ENCODE measurements around the gene PHF10. TPM values are rescaled to one million over a fixed set of nuclear protein-coding genes. Genes with fewer than 3 reads are reported as not detected.

Gene PHF10
- polyA plus RNA-seq, 1 of the 3 experiments (the other 2 are of a cell fraction), result 23.5 TPM

DNA sequence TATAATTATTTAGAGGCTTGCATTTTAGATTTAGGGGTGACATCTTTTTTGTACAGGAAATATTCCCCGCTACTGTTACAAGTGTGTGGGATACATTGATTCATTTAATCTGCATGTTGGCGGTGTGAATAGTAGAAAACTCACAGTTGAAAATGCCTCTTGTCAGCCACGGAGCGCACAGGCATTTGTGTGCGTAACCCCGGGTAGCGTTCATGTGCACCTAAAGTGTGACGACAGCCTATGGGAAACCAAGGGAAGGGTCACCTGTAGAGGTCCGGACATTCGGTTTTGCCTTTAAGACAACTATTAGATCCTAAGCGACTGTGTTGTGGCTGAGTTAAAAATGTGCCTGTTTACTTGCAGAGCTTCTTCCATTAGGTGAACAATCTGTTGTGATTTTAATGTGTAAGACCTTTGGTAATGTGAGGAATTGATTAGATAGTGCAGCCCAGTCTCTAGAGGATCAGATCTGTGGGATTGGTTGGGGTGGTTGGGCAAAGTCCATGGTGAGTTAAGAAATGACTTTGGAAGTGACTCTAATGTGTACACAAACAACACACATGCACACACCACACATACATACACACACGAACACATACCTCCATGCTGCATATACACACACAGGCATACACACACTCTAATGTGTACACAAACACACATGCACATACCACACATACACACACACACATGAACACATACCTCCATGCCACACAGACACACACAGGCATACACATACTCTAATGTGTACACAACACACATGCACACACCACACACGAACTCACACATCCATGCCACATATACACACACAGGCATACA lies 42.8 kb upstream of the PHF10 start:
- Histone ChIP-seq H3K27ac (ENCODE audit: low read depth in 2 of 2, low read length in 1 of 2) (no peak overlapping the region), H4K20me1 (ENCODE audit: insufficient read depth) (no peaks in the 10 kb centered on the region), H3F3A (replicated peaks; ENCODE audit: insufficient read depth) (no peaks in the 10 kb centered on the region), H3K79me2 (ENCODE audit: insufficient read depth) (no peaks in the 10 kb centered on the region), H3K4me2 (no peak overlapping the region), H3K36me3 (replicated peaks in 1 of 2; ENCODE audit: control insufficient read depth in 1 of 2, insufficient read depth in 2 of 2, low read length in 1 of 2) (peaks cover 44 to 57% of the 10 kb centered on the region in 2 experiments), H3K9me3 (no peaks in the 10 kb centered on the region), H3K9ac (no peak overlapping the region), H3K9me2 (no peaks in the 10 kb centered on the region), H3K27me3 (ENCODE audit: insufficient read depth) (no peaks in the 10 kb centered on the region), H2AFZ (ENCODE audit: low read depth) (no peak overlapping the region), H3K4me1 (ENCODE audit: control insufficient read depth in 1 of 2, insufficient read depth in 2 of 2, low read depth in 1 of 2, low read length in 1 of 2) (no peaks in the 10 kb centered on the region), H3K4me3 (ENCODE audit: low read depth in 2 of 2, low read length in 1 of 2) (no peak overlapping the region)
- CTCF ChIA-PET, result interaction anchor here (1.0 kb wide), 1 partner anchor 14 kb away, joined by 3 read pairs; no protein-coding TSS in a partner anchor
- WGBS (ENCODE audit: low lambda C conversion rate), result 96% methylated on average over 12 of the region's 13 CpGs
- no peak for DNase-seq
- POLR2A ChIA-PET, result no interaction called here
- TF ChIP-seq TAF1 (IDR thresholded peaks at IDR 0.05; ENCODE audit: borderline replicate concordance, low read depth, low read length) (no peak), TCF12 (IDR thresholded peaks at IDR 0.05) (no peak), RAD21 (IDR thresholded peaks at IDR 0.05; ENCODE audit: low read length) (no peak), MEF2A (IDR thresholded peaks at IDR 0.05; ENCODE audit: borderline replicate concordance, low read depth) (no peak), PBX3 (IDR thresholded peaks at IDR 0.05) (no peak), USF1 (IDR thresholded peaks at IDR 0.05; ENCODE audit: borderline replicate concordance, low read depth) (no peak), YY1 (IDR thresholded peaks at IDR 0.05; ENCODE audit: low read depth) (no peak), SIN3A (IDR thresholded peaks at IDR 0.05; ENCODE audit: borderline replicate concordance, low read depth, low read length) (no peak), MAX (IDR thresholded peaks at IDR 0.05; ENCODE audit: low read depth) (no peak), FOXJ3 (CRISPR knock-in tag; IDR thresholded peaks at IDR 0.05) (no peak), MXI1 (IDR thresholded peaks at IDR 0.05; ENCODE audit: low read depth, low read length) (no peak)
- TF ChIP-seq, protein P1, sequence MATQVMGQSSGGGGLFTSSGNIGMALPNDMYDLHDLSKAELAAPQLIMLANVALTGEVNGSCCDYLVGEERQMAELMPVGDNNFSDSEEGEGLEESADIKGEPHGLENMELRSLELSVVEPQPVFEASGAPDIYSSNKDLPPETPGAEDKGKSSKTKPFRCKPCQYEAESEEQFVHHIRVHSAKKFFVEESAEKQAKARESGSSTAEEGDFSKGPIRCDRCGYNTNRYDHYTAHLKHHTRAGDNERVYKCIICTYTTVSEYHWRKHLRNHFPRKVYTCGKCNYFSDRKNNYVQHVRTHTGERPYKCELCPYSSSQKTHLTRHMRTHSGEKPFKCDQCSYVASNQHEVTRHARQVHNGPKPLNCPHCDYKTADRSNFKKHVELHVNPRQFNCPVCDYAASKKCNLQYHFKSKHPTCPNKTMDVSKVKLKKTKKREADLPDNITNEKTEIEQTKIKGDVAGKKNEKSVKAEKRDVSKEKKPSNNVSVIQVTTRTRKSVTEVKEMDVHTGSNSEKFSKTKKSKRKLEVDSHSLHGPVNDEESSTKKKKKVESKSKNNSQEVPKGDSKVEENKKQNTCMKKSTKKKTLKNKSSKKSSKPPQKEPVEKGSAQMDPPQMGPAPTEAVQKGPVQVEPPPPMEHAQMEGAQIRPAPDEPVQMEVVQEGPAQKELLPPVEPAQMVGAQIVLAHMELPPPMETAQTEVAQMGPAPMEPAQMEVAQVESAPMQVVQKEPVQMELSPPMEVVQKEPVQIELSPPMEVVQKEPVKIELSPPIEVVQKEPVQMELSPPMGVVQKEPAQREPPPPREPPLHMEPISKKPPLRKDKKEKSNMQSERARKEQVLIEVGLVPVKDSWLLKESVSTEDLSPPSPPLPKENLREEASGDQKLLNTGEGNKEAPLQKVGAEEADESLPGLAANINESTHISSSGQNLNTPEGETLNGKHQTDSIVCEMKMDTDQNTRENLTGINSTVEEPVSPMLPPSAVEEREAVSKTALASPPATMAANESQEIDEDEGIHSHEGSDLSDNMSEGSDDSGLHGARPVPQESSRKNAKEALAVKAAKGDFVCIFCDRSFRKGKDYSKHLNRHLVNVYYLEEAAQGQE (IDR thresholded peaks at IDR 0.05; ENCODE audit: low read depth, low read length), result no peak
- TF ChIP-seq, protein P2, sequence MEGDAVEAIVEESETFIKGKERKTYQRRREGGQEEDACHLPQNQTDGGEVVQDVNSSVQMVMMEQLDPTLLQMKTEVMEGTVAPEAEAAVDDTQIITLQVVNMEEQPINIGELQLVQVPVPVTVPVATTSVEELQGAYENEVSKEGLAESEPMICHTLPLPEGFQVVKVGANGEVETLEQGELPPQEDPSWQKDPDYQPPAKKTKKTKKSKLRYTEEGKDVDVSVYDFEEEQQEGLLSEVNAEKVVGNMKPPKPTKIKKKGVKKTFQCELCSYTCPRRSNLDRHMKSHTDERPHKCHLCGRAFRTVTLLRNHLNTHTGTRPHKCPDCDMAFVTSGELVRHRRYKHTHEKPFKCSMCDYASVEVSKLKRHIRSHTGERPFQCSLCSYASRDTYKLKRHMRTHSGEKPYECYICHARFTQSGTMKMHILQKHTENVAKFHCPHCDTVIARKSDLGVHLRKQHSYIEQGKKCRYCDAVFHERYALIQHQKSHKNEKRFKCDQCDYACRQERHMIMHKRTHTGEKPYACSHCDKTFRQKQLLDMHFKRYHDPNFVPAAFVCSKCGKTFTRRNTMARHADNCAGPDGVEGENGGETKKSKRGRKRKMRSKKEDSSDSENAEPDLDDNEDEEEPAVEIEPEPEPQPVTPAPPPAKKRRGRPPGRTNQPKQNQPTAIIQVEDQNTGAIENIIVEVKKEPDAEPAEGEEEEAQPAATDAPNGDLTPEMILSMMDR (IDR thresholded peaks at IDR 0.05), result no peak

Data from SK-N-SH (cell line).